Hepatocyte (in vitro differentiated cells): ENCODE results near the gene RP2. TPM values are rescaled to one million over a fixed set of nuclear protein-coding genes. Genes with fewer than 3 reads are reported as not detected.

Experiments
- DNase-seq: peaks from one replicate; pipeline ENCODE4 v3.0.0-alpha.2; 2016; ENCODE audit warnings: low spot score
- H2AFZ ChIP-seq: fragments of 200-600 bp; sonication (generic); 2 replicates; pipeline ENCODE4 v1.6.0; 2016; ENCODE audit warnings: antibody characterized with exemption, mild to moderate bottlenecking
- H3K27ac ChIP-seq: fragments of 200-600 bp; sonication (generic); 2 replicates; pipeline ENCODE4 v1.5.1; 2016; ENCODE audit warnings: mild to moderate bottlenecking
- H3K27me3 ChIP-seq: fragments of 200-600 bp; sonication (generic); 2 replicates; pipeline ENCODE4 v1.6.1; 2016
- H3K36me3 ChIP-seq: fragments of 200-600 bp; sonication (generic); replicated peaks from 2 replicates; pipeline ENCODE4 v1.5.1; 2016; ENCODE audit warnings: low read depth; ENCODE audit not compliant: insufficient read depth
- H3K4me1 ChIP-seq: fragments of 200-600 bp; sonication (generic); 2 replicates; pipeline ENCODE4 v1.5.1; 2016; ENCODE audit warnings: mild to moderate bottlenecking, moderate library complexity; ENCODE audit not compliant: insufficient read depth
- H3K4me2 ChIP-seq: fragments of 200-600 bp; sonication (generic); 2 replicates; pipeline ENCODE4 v1.6.0; 2016
- H3K4me3 ChIP-seq: fragments of 200-600 bp; sonication (generic); 2 replicates; pipeline ENCODE4 v1.5.1; 2016; ENCODE audit warnings: mild to moderate bottlenecking
- H3K79me2 ChIP-seq: fragments of 200-600 bp; sonication (generic); 2 replicates; pipeline ENCODE4 v1.6.0; 2017; ENCODE audit warnings: mild to moderate bottlenecking
- H3K9me2 ChIP-seq: fragments of 200-600 bp; sonication (generic); replicated peaks from 2 replicates; pipeline ENCODE4 v1.6.0; 2017; ENCODE audit warnings: mild to moderate bottlenecking; ENCODE audit not compliant: insufficient read depth
- H3K9me3 ChIP-seq: fragments of 200-600 bp; sonication (generic); 2 replicates; pipeline ENCODE4 v1.5.1; 2016; ENCODE audit warnings: low read depth, mild to moderate bottlenecking
- H4K20me1 ChIP-seq: fragments of 200-600 bp; sonication (generic); 2 replicates; pipeline ENCODE4 v1.6.0; 2016; ENCODE audit warnings: mild to moderate bottlenecking; ENCODE audit not compliant: insufficient read depth, poor library complexity, severe bottlenecking
- EZH2 ChIP-seq: fragments of 200-600 bp; sonication (generic); IDR thresholded peaks from 2 replicates; pipeline ENCODE4 v1.6.1; 2016; ENCODE audit warnings: antibody characterized with exemption, mild to moderate bottlenecking, borderline replicate concordance
- EZH2phosphoT487 ChIP-seq: fragments of 200-600 bp; sonication (generic); IDR thresholded peaks from one replicate; pipeline ENCODE4 v1.6.1; 2018; ENCODE audit warnings: antibody characterized with exemption, mild to moderate bottlenecking, low read depth, moderate library complexity; ENCODE audit not compliant: unreplicated experiment, severe bottlenecking
- WGBS: methylation state at CpG from one replicate; pipeline ENCODE4 v1.1.6; 2016; ENCODE audit warnings: low lambda C conversion rate; ENCODE audit errors: missing lambda C conversion rate; 5-methylcytosine and 5-hydroxymethylcytosine counted together
- polyA plus RNA-seq: library from polyadenylated mRNA; unstranded; fragments of >200 nt; fragmentation: Nextera tagmentation; extraction: Ambion mirVana; gene quantifications from 2 replicates; pipeline ENCODE4 v1.2.1, GENCODE V29; 2016
- total RNA-seq: library from RNA; depleted of rRNA; stranded (reverse); fragments of >200 nt; gene quantifications from 2 replicates; pipeline ENCODE4 v1.2.3, GENCODE V29; 2014
- TF ChIP-seq, protein P1 (sequence below): fragments of 200-600 bp; sonication (generic); IDR thresholded peaks from 2 replicates; pipeline ENCODE4 v1.5.1; 2016; ENCODE audit warnings: antibody characterized with exemption, mild to moderate bottlenecking; ENCODE audit not compliant: poor library complexity

RP2 gene
- total and polyA plus RNA-seq, 2 experiments from 2014 or later = 9.3 to 24.4 TPM

DNA sequence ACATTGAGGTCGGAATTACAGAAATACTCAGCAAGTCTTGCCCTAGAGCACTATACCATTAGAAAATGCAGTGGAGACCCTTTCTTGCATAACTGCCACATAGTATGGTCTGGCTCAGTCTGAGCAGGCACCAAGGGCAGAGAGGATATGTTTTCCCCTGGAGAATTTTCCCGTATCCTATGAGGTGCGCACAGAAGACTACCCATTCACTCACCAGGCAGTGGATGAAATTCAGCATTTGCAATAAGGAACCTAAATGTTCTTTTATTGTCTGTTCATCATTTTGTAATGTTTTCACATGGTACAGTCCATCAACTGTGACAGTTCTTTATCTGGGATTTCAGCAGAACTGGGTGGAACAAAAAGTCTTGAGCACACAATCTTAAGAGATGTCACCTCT lies 90.9 kb downstream of the RP2 start:
- no peak for TF ChIP-seq EZH2
- TF ChIP-seq EZH2phosphoT487 = no peak
- TF ChIP-seq, protein P1, sequence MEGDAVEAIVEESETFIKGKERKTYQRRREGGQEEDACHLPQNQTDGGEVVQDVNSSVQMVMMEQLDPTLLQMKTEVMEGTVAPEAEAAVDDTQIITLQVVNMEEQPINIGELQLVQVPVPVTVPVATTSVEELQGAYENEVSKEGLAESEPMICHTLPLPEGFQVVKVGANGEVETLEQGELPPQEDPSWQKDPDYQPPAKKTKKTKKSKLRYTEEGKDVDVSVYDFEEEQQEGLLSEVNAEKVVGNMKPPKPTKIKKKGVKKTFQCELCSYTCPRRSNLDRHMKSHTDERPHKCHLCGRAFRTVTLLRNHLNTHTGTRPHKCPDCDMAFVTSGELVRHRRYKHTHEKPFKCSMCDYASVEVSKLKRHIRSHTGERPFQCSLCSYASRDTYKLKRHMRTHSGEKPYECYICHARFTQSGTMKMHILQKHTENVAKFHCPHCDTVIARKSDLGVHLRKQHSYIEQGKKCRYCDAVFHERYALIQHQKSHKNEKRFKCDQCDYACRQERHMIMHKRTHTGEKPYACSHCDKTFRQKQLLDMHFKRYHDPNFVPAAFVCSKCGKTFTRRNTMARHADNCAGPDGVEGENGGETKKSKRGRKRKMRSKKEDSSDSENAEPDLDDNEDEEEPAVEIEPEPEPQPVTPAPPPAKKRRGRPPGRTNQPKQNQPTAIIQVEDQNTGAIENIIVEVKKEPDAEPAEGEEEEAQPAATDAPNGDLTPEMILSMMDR = no peak
- Histone ChIP-seq H3K4me1 (no peaks in the 10 kb centered on the region), H3K4me3 (no peak overlapping the region), H3K4me2 (no peak overlapping the region), H3K9me2 (no peaks in the 10 kb centered on the region), H4K20me1 (peaks cover 3% of the 10 kb centered on the region), H3K27ac (no peak overlapping the region), H3K79me2 (peaks cover 84% of the 10 kb centered on the region), H3K27me3 (no peaks in the 10 kb centered on the region), H3K36me3 (no peaks in the 10 kb centered on the region), H2AFZ (no peak overlapping the region), H3K9me3 (no peaks in the 10 kb centered on the region)
- no peak for DNase-seq
- WGBS = 82% methylated on average over 3 of the region's 3 CpGs

DNA sequence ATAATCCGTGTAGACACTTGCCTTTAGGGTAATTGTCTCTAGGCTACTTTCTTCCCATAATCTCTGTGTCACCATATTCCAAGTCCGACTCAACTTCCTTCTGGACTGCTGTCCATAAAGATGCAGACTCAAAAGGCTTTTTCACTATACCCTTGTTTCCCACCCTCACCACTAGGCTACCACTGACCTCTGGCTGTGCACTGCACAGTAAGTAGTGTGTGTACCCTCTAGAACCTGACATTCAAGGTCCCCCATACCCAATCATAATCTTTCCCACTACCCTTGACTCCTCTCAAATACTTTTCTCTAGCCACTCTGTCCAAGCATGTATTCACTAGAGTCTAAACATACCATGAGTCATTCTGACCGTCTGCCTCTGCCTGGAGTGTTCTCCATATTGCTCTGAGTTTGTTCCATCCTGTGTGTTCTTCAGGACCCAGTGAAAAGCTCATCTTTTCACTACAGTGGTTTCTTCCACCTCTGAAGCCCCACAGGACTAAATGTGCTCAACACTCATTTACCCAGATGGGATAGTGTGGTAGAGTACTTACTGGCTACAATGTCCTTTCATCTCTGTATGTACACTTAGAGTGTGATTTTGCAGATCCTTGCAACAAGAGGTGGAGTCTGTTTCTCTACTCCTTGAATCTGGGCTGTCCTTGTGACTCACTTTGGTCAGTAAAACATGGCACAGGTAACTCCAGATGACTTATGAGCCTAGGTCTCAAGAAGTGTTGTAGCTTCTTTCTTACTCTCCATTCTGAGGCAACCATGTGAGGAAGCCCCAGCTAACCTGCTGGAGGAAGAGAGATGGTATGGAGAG lies 92.8 kb downstream of the RP2 start:
- Histone ChIP-seq H3K4me1 (no peaks in the 10 kb centered on the region), H3K79me2 (peaks cover 79% of the 10 kb centered on the region), H4K20me1 (peaks cover 3% of the 10 kb centered on the region), H3K36me3 (no peaks in the 10 kb centered on the region), H3K9me2 (no peaks in the 10 kb centered on the region), H3K9me3 (no peaks in the 10 kb centered on the region), H3K27me3 (no peaks in the 10 kb centered on the region), H3K4me2 (no peak overlapping the region), H3K4me3 (no peak overlapping the region), H2AFZ (no peak overlapping the region), H3K27ac (no peak overlapping the region)
- no peak for DNase-seq
- WGBS = 59% methylated on average over 3 of the region's 3 CpGs
- TF ChIP-seq EZH2phosphoT487 (no peak), EZH2 (no peak)
- TF ChIP-seq, protein P1 = no peak

Other genes starting within 250 kb of the RP2 start
- 7.7 and 8.1 TPM in 2 replicates for gene SLC9A7, start 77.9 kb upstream of the RP2 start, total RNA-seq
- 2.0 and 3.6 TPM in 2 replicates for gene SLC9A7, start 77.9 kb upstream of the RP2 start, polyA plus RNA-seq
- gene JADE3, start 75.4 kb downstream of the RP2 start, total RNA-seq = 17.3 and 18.6 TPM in 2 replicates
- 5.9 and 6.4 TPM in 2 replicates for gene JADE3, start 75.4 kb downstream of the RP2 start, polyA plus RNA-seq
- gene RGN, start 241.4 kb downstream of the RP2 start, total RNA-seq = 105 and 108 TPM in 2 replicates
- 82.7 and 111 TPM in 2 replicates for gene RGN, start 241.4 kb downstream of the RP2 start, polyA plus RNA-seq